B cell (primary cell): ENCODE results near the gene RAP2A.

Experiments used
- EZH2 ChIP-seq: IDR thresholded peaks from 2 replicates; pipeline ENCODE4 v1.6.1; 2012; ENCODE audit warnings: borderline replicate concordance, low read depth, mild to moderate bottlenecking, moderate library complexity, low read length; ENCODE audit not compliant: insufficient read depth, poor library complexity, severe bottlenecking
- TF ChIP-seq, protein P1 (sequence below): fragments of 200-600 bp; IDR thresholded peaks from one replicate; pipeline ENCODE4 v1.8.0; 2022; ENCODE audit warnings: antibody characterized with exemption, mild to moderate bottlenecking

DNA sequence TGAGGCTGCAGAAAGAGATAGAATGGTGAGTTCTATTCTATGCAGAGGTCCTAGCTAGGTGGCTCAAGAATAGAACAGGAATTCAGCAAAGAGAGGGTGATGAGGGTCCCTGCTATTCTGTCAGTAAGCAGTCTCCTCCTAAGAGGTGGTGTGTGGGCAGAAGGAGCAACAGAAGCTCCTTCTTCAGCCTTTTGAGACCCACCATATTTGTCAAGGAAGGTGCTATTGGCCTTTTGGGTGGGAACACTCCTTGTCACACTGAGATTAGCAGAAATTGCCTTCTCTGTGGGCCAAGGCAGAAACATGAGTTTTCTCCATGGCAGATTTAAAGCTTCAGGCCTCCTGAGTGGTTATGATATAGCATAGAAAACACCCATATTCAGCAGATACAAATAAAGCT is 39.4 kb upstream of the RAP2A start:
- TF ChIP-seq, protein P1, sequence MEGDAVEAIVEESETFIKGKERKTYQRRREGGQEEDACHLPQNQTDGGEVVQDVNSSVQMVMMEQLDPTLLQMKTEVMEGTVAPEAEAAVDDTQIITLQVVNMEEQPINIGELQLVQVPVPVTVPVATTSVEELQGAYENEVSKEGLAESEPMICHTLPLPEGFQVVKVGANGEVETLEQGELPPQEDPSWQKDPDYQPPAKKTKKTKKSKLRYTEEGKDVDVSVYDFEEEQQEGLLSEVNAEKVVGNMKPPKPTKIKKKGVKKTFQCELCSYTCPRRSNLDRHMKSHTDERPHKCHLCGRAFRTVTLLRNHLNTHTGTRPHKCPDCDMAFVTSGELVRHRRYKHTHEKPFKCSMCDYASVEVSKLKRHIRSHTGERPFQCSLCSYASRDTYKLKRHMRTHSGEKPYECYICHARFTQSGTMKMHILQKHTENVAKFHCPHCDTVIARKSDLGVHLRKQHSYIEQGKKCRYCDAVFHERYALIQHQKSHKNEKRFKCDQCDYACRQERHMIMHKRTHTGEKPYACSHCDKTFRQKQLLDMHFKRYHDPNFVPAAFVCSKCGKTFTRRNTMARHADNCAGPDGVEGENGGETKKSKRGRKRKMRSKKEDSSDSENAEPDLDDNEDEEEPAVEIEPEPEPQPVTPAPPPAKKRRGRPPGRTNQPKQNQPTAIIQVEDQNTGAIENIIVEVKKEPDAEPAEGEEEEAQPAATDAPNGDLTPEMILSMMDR, result no peak
- no peak for TF ChIP-seq EZH2
